Urinary bladder (tissue), 4 donors: ENCODE results near the gene EMP3. TPM values are rescaled to one million over a fixed set of nuclear protein-coding genes. Genes with fewer than 3 reads are reported as not detected.
A peak's percentile ranks its signal among the peaks of the same experiment; 100 is the strongest.
"Not testable (repeated sequence)": the region's sequence is repeated elsewhere in the genome, so short reads cannot be mapped to it uniquely, and the experiment has no call there.

Experiments used
- DNase-seq: peaks from one replicate; pipeline ENCODE4 v3.0.0-alpha.2; 2015; ENCODE audit errors: extremely low spot score
- H3K27ac ChIP-seq: one replicate; pipeline ENCODE4 v1.5.1; 2013; ENCODE audit warnings: low read depth, mild to moderate bottlenecking, moderate library complexity
- H3K36me3 ChIP-seq: one replicate; pipeline ENCODE4 v1.6.1; 2013; ENCODE audit warnings: mild to moderate bottlenecking, moderate library complexity; ENCODE audit not compliant: insufficient read depth
- H3K4me1 ChIP-seq: one replicate; pipeline ENCODE4 v1.6.1; 2013; ENCODE audit warnings: mild to moderate bottlenecking, moderate library complexity; ENCODE audit not compliant: insufficient read depth
- H3K4me3 ChIP-seq: one replicate; pipeline ENCODE4 v1.5.1; 2013; ENCODE audit warnings: low read depth, low read length
- WGBS: extraction: QIAGEN DNeasy Blood & Tissue Kit; methylation state at CpG from one replicate; pipeline ENCODE4 v1.1.7; 2013; 5-methylcytosine and 5-hydroxymethylcytosine counted together
- polyA plus RNA-seq: library from polyadenylated mRNA; stranded (reverse); fragments of 200-250 nt; gene quantifications from one replicate; pipeline ENCODE4 v1.2.3, GENCODE V29; 2013
- total RNA-seq: library from RNA; depleted of rRNA; stranded (reverse); fragments of >200 nt; gene quantifications from one replicate; pipeline ENCODE4 v1.2.3, GENCODE V29; 2014
- donor health status: healthy with polysubstance abuse.
- donor health status: healthy.

Gene EMP3
- total RNA-seq (81.3 TPM), polyA plus RNA-seq (159 TPM)

DNA sequence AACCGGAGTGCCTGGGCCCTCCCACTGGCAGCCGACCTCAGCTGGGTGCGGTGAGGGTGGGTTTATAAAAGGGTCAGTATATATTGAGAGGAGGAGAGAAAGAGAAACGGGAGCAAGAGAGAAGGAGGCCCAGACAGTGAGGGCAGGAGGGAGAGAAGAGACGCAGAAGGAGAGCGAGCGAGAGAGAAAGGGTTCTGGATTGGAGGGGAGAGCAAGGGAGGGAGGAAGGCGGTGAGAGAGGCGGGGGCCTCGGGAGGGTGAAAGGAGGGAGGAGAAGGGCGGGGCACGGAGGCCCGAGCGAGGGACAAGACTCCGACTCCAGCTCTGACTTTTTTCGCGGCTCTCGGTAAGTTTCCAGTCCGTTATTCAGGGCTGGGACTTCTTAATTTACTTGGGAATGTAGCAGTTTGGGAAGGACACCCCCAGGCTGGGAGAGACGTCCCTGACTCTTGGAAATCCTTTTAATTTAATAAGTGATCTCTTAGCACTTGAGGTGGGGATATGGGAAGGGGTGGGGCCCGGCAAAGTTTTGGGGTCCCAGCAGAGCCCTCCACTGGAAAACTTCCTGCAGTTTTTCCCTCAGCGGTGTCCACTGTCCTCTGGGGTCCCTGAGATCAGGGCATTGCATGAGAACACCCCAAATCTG, at the start of gene EMP3:
TSS of gene EMP3 (plus strand) at position 288 of the 646 bp plus-strand sequence. CDS start 1,293 bp downstream, outside the sequence.
- peak within 1 kb of the TSS; percentile 83 for H3K27ac ChIP-seq
- 1% methylated on average over 22 of the region's 22 CpGs for WGBS
- peaks cover 3% of the 10 kb centered on the region for H3K4me1 ChIP-seq
- no peaks in the 10 kb centered on the region for H3K36me3 ChIP-seq
- peak; percentile 83 for DNase-seq
- H3K4me3 ChIP-seq, result peak within 1 kb of the TSS; percentile 47

- Histone ChIP-seq H3K36me3 (no peaks in the 10 kb centered on the region), H3K27ac (no peak overlapping the region), H3K4me1 (no peaks in the 10 kb centered on the region), H3K4me3 (no peak overlapping the region)
- no peak for DNase-seq
- WGBS, result 91% methylated on average over 9 of the region's 9 CpGs
These were observed 45.6 kb upstream of the EMP3 start for GRCh38 chr19:48279747-48280146.

GRCh38 chr19:48283908-48284307, 41.4 kb upstream of the EMP3 start:
- 93% methylated on average over 7 of the region's 7 CpGs for WGBS
- Histone ChIP-seq H3K4me3 (no peak overlapping the region), H3K27ac (no peak overlapping the region), H3K36me3 (no peaks in the 10 kb centered on the region), H3K4me1 (no peaks in the 10 kb centered on the region)
- no peak for DNase-seq

- Histone ChIP-seq H3K27ac (no peak overlapping the region), H3K4me1 (no peaks in the 10 kb centered on the region), H3K36me3 (no peaks in the 10 kb centered on the region), H3K4me3 (no peak overlapping the region)
- DNase-seq, result no peak
- WGBS, result 66% methylated on average over 4 of the region's 4 CpGs
These were observed 40.5 kb upstream of the EMP3 start for GRCh38 chr19:48284896-48285295.

GRCh38 chr19:48287748-48288147, 37.6 kb upstream of the EMP3 start:
- whole genome bisulfite sequencing, result 96% methylated on average over 3 of the region's 3 CpGs
- H3K4me3 ChIP-seq, result no peak overlapping the region
- no peak overlapping the region for H3K27ac ChIP-seq
- no peaks in the 10 kb centered on the region for H3K4me1 ChIP-seq
- no peak for DNase-seq
- no peaks in the 10 kb centered on the region for H3K36me3 ChIP-seq

DNA sequence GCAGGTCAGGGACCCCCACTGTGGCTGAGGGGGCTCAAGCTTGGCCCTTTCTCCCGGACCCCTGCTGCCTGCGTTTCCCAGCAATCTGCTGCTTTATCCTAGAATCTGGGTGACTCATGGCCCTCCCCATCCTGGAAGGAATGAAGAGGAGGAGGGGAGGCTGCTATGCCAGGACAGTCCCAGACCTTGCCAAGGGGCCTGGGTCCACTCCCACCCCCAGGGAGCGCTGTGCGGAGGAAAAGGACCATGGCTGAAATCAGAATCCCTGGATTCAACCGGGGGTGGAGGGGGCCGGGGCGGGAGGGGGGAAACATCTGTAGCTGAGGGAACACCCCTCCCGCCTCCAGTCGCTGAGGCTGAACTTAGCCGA, 35.0 kb upstream of the EMP3 start:
- no peak overlapping the region for H3K4me3 ChIP-seq
- no peak overlapping the region for H3K27ac ChIP-seq
- no peaks in the 10 kb centered on the region for H3K36me3 ChIP-seq
- 6% methylated on average over 10 of the region's 10 CpGs for WGBS
- no peak for DNase-seq
- no peaks in the 10 kb centered on the region for H3K4me1 ChIP-seq

DNA sequence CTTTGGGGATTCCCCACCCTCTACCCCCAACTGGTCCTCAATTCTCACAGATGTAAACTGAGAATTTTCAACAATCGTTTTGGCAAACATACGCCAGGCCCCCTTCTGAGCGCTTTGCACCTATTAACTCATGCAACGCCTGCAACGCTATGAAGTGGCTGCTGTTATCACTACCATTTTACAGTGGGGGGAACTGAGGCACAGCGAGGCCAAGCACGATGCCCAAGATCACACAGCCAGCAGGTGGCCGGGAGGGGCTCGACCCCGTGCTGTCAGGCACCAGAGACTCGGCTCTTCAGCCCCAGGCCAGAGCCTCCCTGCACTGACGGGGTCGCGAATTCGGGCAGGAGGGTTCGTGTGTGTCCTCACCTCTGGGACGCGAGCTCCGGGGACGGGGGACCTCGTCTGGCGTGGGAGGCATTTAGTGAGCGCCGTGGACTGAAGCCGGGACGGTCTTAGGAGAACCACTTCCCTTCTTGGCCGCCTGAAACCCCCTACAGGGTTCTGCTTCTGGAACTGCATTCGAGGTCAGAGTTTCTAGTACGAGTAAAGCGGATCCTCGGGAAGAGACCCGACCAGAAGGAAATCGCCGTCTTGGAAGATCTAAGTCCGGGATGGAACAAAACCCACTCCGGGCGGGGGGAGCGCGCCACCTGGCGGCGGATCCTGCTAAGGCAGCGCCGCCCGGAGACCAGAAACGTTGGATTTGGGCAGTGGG, 34.4 kb upstream of the EMP3 start:
- Histone ChIP-seq H3K27ac (no peak overlapping the region), H3K4me1 (no peaks in the 10 kb centered on the region), H3K4me3 (peak overlapping the region; percentile 16), H3K36me3 (no peaks in the 10 kb centered on the region)
- WGBS, result under 1% methylated on average over 45 of the region's 45 CpGs
- DNase-seq, result no peak

- H3K27ac ChIP-seq, H3K4me3 ChIP-seq, H3K36me3 ChIP-seq, H3K4me1 ChIP-seq, DNase-seq: not testable (repeated sequence)
- 30% methylated on average over 11 of the region's 11 CpGs for WGBS
These were observed 33.9 kb upstream of the EMP3 start for GRCh38 chr19:48291489-48291815.

GRCh38 chr19:48292798-48293197, 32.6 kb upstream of the EMP3 start:
- no peak for DNase-seq
- Histone ChIP-seq H3K4me3 (no peak overlapping the region), H3K27ac (no peak overlapping the region), H3K36me3 (no peaks in the 10 kb centered on the region), H3K4me1 (no peaks in the 10 kb centered on the region)
- WGBS, result 86% methylated on average over 4 of the region's 4 CpGs

- Histone ChIP-seq H3K4me3 (no peak overlapping the region), H3K36me3 (no peaks in the 10 kb centered on the region), H3K4me1 (no peaks in the 10 kb centered on the region), H3K27ac (no peak overlapping the region)
- DNase-seq, result no peak
- 77% methylated on average over 10 of the region's 10 CpGs for WGBS
These were observed 29.9 kb upstream of the EMP3 start for GRCh38 chr19:48295458-48295857.

- 86% methylated on average over 42 of the region's 42 CpGs for WGBS
- Histone ChIP-seq H3K27ac (no peak overlapping the region), H3K36me3 (no peaks in the 10 kb centered on the region), H3K4me1 (no peaks in the 10 kb centered on the region), H3K4me3 (no peak overlapping the region)
- no peak for DNase-seq
These were observed 28.2 kb upstream of the EMP3 start for GRCh38 chr19:48296963-48297734.

GRCh38 chr19:48297975-48298374, 27.4 kb upstream of the EMP3 start:
- Histone ChIP-seq H3K4me1 (no peaks in the 10 kb centered on the region), H3K4me3 (no peak overlapping the region), H3K36me3 (no peaks in the 10 kb centered on the region), H3K27ac (no peak overlapping the region)
- no peak for DNase-seq
- WGBS, result 91% methylated on average over 16 of the region's 16 CpGs

GRCh38 chr19:48301886-48302599, 23.3 kb upstream of the EMP3 start:
- DNase-seq, result no peak
- Histone ChIP-seq H3K36me3 (no peaks in the 10 kb centered on the region), H3K27ac (no peak overlapping the region), H3K4me1 (no peaks in the 10 kb centered on the region), H3K4me3 (no peak overlapping the region)
- 88% methylated on average over 1 of the region's 1 CpG for WGBS
